NK-92 (cell line): ENCODE results near the gene ALDH3B1.
"Not testable (repeated sequence)": the region's sequence is repeated elsewhere in the genome, so short reads cannot be mapped to it uniquely, and the experiment has no call there.

Experiments used
- DNase-seq: peaks from one replicate; lab custom pipeline; 2025; ENCODE audit not compliant: unreplicated experiment; lab: John Stamatoyannopoulos, UW

Gene ALDH3B1

GRCh38 chr11:68010090-68011041, at the start of gene ALDH3B1:
TSS of gene ALDH3B1 (plus strand) at chr11:68010327. CDS start at chr11:68015298, 4,971 bp downstream.
- DNase-seq: no peak

GRCh38 chr11:67963217-67963616, 46.9 kb upstream of the ALDH3B1 start:
- DNase-seq: not testable (repeated sequence)

- not testable (repeated sequence) for DNase-seq
Observed at GRCh38 chr11:67963879-67964278, 46.2 kb upstream of the ALDH3B1 start.

- not testable (repeated sequence) for DNase-seq
Observed at GRCh38 chr11:67964746-67965145, 45.4 kb upstream of the ALDH3B1 start.

- DNase-seq: not testable (repeated sequence)
Observed at GRCh38 chr11:67965830-67966348, 44.2 kb upstream of the ALDH3B1 start.

GRCh38 chr11:67974746-67975145, 35.4 kb upstream of the ALDH3B1 start:
- DNase-seq: not testable (repeated sequence)

- DNase-seq: not testable (repeated sequence)
Observed at GRCh38 chr11:67978766-67979418, 31.2 kb upstream of the ALDH3B1 start.

GRCh38 chr11:67981226-67981625, 28.9 kb upstream of the ALDH3B1 start:
- not testable (repeated sequence) for DNase-seq

- not testable (repeated sequence) for DNase-seq
Observed at GRCh38 chr11:67982255-67982857, 27.8 kb upstream of the ALDH3B1 start.

GRCh38 chr11:67983951-67984350, 26.2 kb upstream of the ALDH3B1 start:
- DNase-seq: no peak

- DNase-seq: not testable (repeated sequence)
Observed at GRCh38 chr11:67985302-67985701, 24.8 kb upstream of the ALDH3B1 start.

- not testable (repeated sequence) for DNase-seq
Observed at GRCh38 chr11:67990546-67991346, 19.4 kb upstream of the ALDH3B1 start.

- not testable (repeated sequence) for DNase-seq
Observed at GRCh38 chr11:67991347-67992121, 18.6 kb upstream of the ALDH3B1 start.

- DNase-seq: not testable (repeated sequence)
Observed at GRCh38 chr11:67993821-67994220, 16.3 kb upstream of the ALDH3B1 start.

GRCh38 chr11:67994387-67994786, 15.7 kb upstream of the ALDH3B1 start:
- DNase-seq: not testable (repeated sequence)

- DNase-seq: not testable (repeated sequence)
Observed at GRCh38 chr11:67995129-67995528, 15.0 kb upstream of the ALDH3B1 start.

GRCh38 chr11:67995579-67995978, 14.5 kb upstream of the ALDH3B1 start:
- DNase-seq: not testable (repeated sequence)

GRCh38 chr11:67996051-67996450, 14.1 kb upstream of the ALDH3B1 start:
- DNase-seq: no peak

GRCh38 chr11:67996622-67997474, 13.3 kb upstream of the ALDH3B1 start:
- DNase-seq: no peak
